GM12874 (cell line): ENCODE data around the gene ST6GAL1.

ENCODE experiments used
- TF ChIP-seq, protein P1 (sequence below): IDR thresholded peaks from 2 replicates; pipeline ENCODE4 v1.5.1; 2011; ENCODE audit warnings: low read depth, mild to moderate bottlenecking, control low read depth, low read length, moderate library complexity; ENCODE audit not compliant: insufficient read depth

Gene ST6GAL1

GRCh38 chr3:186915806-186916796, 14.2 kb upstream of the ST6GAL1 start:
- TF ChIP-seq, protein P1, sequence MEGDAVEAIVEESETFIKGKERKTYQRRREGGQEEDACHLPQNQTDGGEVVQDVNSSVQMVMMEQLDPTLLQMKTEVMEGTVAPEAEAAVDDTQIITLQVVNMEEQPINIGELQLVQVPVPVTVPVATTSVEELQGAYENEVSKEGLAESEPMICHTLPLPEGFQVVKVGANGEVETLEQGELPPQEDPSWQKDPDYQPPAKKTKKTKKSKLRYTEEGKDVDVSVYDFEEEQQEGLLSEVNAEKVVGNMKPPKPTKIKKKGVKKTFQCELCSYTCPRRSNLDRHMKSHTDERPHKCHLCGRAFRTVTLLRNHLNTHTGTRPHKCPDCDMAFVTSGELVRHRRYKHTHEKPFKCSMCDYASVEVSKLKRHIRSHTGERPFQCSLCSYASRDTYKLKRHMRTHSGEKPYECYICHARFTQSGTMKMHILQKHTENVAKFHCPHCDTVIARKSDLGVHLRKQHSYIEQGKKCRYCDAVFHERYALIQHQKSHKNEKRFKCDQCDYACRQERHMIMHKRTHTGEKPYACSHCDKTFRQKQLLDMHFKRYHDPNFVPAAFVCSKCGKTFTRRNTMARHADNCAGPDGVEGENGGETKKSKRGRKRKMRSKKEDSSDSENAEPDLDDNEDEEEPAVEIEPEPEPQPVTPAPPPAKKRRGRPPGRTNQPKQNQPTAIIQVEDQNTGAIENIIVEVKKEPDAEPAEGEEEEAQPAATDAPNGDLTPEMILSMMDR = no peak

DNA sequence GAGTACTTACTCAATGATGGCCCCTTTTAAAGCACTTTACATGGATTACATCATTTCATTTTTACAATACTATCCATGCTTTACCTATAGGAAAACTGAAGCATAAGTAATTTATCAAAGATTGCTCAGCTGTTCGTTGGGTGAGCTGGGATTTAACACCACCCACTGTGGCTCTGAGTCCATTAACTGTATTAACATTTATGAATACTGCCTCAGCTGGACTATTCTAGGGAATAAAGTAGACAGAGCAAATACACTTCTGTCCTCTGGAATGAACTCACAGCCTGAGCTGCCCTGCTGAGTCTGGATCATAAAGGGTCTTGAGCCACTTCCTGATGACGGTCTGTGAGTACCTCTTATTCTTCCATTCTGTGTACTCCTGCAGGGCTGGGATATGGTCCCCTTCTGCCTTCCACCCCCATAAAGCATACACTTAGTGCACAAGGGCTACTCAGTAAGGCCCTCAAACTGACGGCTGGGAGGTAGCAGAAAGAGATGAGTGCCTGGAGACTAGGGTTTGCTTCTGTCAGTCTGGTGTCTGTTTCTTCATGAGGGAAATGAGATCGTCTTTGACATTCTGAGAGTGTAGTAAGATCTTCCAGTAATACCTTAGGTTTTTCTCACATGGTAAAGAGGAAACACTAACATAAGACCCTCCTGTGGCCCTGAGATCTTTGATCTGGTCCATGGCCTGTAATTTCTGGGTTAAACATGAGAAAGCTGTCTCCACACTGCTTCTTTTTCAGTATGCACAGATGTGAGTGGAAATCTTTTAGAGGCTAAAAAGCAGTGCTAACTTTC, 12.6 kb upstream of the ST6GAL1 start:
- TF ChIP-seq, protein P1 = no peak

DNA sequence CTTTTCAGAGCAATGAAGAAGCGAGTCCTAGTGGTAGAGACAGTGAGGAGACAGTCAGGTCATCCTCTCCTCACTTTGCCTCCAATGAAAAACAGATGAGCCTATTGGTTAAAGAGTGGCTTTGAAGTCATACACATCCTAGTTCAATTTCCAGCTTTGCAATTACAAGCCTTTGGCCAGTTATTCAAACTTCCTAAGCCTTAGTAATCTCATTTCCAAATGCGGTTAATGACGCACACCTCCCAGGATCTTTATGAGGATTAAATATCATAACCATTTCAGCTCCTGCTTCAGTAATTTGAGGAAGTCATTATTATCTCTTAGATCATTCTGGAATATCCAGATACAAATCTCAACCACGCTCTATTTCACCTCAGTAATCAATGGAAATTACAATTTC, 10.0 kb upstream of the ST6GAL1 start:
- TF ChIP-seq, protein P1 = no peak

DNA sequence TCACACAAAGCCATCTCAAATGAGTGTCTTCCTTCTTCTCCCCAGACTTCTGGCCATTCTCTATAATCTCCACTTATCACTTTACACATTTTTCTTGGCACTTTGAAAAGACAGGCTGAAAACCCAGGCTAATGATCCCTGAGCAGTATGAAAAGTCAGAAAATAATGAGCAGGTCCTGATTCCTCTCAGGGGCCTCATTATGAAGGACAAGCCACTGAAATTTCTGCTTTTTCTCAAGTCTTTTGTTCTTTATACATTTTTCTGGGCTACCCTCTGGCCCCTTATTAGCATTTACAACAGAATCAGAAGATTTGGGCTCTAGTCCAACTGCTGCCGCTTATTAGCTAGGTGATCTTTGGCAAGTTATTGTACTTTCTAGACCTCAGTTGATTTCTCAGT, 9.5 kb upstream of the ST6GAL1 start:
- TF ChIP-seq, protein P1 = no peak

- TF ChIP-seq, protein P1 = no peak
These were observed 8.7 kb upstream of the ST6GAL1 start for GRCh38 chr3:186921578-186921977.

GRCh38 chr3:186922224-186922623, 8.1 kb upstream of the ST6GAL1 start:
- TF ChIP-seq, protein P1 = no peak

DNA sequence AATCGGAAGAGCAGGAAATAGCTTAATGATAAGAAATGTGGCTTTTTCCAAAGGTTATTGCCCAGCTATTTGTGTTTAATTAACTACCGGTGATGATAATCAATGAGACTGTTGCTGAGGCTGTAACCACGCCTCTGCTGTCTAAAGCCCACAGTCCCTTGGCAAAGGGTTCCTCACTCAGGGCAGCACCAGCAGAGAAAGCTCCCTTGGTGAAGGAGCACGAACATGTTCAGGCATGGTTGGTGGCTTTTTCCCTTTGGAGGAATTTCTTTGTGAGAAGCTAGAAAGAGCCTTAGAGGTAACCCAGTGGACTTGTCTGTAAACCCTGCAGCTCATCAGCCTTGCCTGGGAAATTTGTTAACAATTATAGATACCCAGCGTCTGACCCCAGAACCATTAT, 7.5 kb upstream of the ST6GAL1 start:
- TF ChIP-seq, protein P1 = no peak
